ENCODE results near the gene RIIAD1. TPM values are rescaled to one million over a fixed set of nuclear protein-coding genes. Genes with fewer than 3 reads are reported as not detected.

Gene RIIAD1
- total and polyA plus RNA-seq, 2 donors from 2014 or later: 4.0 TPM; not detected in 1

DNA sequence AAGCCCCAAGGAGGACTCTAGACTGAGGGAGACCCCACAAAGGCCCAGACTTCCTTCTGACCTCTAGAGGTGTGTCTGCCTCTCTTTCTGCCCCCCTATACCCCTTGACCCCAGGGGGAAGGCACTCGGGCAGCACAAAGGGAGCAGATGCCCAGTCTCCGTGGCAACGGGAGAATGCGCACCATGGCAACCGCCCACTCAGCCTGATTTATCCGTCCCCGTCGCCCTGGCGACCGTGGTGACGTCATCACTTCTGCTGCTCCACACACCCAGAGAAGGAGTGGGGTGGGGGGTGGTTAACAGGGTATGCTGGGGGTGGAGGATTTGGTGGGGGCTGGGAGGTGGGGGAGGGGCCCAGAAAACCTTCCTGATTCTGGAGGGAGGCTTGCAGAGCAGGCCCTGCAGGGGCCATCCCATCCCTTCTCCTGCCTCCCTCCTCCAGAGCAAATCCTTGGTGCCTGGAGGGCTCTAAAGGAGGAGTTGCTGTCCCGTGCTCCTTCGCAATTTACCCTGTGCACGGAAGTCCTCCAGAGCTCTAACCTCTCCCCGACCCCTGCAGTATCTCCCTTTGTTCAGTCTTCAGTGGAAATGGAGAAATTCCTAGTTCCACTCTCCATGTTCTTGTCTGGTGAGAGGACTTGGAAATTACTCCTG lies 11.0 kb upstream of the RIIAD1 start:
- H3K36me3 ChIP-seq (ENCODE audit: control insufficient read depth in 2 of 3, insufficient read depth in 3 of 3, low read length in 3 of 3): no peaks in the 10 kb centered on the region
- TF ChIP-seq, protein P1, sequence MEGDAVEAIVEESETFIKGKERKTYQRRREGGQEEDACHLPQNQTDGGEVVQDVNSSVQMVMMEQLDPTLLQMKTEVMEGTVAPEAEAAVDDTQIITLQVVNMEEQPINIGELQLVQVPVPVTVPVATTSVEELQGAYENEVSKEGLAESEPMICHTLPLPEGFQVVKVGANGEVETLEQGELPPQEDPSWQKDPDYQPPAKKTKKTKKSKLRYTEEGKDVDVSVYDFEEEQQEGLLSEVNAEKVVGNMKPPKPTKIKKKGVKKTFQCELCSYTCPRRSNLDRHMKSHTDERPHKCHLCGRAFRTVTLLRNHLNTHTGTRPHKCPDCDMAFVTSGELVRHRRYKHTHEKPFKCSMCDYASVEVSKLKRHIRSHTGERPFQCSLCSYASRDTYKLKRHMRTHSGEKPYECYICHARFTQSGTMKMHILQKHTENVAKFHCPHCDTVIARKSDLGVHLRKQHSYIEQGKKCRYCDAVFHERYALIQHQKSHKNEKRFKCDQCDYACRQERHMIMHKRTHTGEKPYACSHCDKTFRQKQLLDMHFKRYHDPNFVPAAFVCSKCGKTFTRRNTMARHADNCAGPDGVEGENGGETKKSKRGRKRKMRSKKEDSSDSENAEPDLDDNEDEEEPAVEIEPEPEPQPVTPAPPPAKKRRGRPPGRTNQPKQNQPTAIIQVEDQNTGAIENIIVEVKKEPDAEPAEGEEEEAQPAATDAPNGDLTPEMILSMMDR (IDR thresholded peaks at IDR 0.05; ENCODE audit: borderline replicate concordance, extremely low read depth, insufficient read depth): no peak
- peaks cover 0 to 8% (median 3%) of the 10 kb centered on the region in 3 donors for H3K4me1 ChIP-seq (ENCODE audit: control insufficient read depth in 2 of 3, insufficient read depth in 2 of 3, low read depth in 1 of 3, low read length in 3 of 3)
- DNase-seq: peak in 3 of 5 donors; percentile 46 to 86 (median 49)
- intact Hi-C loops (cut with DNase I): no loop called here
- no peaks in the 10 kb centered on the region for H3K9me3 ChIP-seq (ENCODE audit: control insufficient read depth in 2 of 3, insufficient read depth in 1 of 3, low read length in 3 of 3)
- no peak for FAIRE-seq
- H3K9ac ChIP-seq (ENCODE audit: low read length in 3 of 3): no peak overlapping the region
- no peak overlapping the region for H3K4me3 ChIP-seq (ENCODE audit: low read length in 3 of 3)
- H3K27ac ChIP-seq (ENCODE audit: low read depth in 2 of 2, low read length in 2 of 2): no peak overlapping the region
- no peaks in the 10 kb centered on the region for H3K27me3 ChIP-seq (ENCODE audit: control insufficient read depth, insufficient read depth, low read length)

DNA sequence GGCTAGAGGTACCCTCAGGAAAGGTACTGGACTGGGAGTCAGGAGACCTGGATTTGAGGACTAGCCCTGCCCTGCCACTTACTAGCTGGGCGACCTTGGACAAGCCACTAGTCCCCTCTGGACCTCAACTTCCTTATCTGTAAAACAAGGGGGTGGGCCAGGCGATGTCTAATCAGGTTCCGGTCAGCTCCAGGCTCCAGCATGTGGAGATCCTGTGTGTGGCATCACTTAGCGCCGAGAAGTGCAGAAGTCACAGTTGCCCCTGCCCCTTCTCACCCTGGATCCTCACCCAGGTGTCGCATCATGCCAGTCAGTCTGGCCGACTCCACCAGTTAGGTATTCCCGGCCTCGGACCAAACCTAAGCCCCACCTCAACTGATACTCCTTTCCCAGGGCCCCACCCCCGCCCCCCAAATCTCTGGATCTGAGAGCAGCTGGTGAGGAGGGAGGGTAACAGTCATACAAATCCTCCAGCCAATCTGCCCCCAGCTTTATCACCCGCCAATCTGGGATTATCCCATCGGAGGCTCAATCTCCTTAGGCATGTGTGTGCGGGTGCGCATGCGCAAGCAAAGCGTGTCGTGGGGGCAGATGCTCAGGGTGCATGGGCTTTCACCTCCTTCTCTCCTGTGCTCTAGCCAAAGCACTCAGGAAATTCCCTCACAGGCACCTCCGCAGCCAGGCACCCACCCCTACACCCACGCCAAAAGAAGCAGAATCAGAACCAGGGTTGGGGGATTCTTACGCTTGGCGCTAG lies 10.1 kb upstream of the RIIAD1 start:
- TF ChIP-seq, protein P1 (IDR thresholded peaks at IDR 0.05; ENCODE audit: borderline replicate concordance, extremely low read depth, insufficient read depth): no peak
- H3K9ac ChIP-seq (ENCODE audit: low read length in 3 of 3): no peak overlapping the region
- no peak overlapping the region for H3K4me3 ChIP-seq (ENCODE audit: low read length in 3 of 3)
- no peaks in the 10 kb centered on the region for H3K27me3 ChIP-seq (ENCODE audit: control insufficient read depth, insufficient read depth, low read length)
- FAIRE-seq (no peak), DNase-seq (no peak)
- H3K27ac ChIP-seq (ENCODE audit: low read depth in 2 of 2, low read length in 2 of 2): no peak overlapping the region
- H3K4me1 ChIP-seq (ENCODE audit: control insufficient read depth in 2 of 3, insufficient read depth in 2 of 3, low read depth in 1 of 3, low read length in 3 of 3): peaks cover 0 to 8% (median 3%) of the 10 kb centered on the region in 3 donors
- intact Hi-C loops (cut with DNase I): no loop called here
- no peaks in the 10 kb centered on the region for H3K9me3 ChIP-seq (ENCODE audit: control insufficient read depth in 2 of 3, insufficient read depth in 1 of 3, low read length in 3 of 3)
- H3K36me3 ChIP-seq (ENCODE audit: control insufficient read depth in 2 of 3, insufficient read depth in 3 of 3, low read length in 3 of 3): no peaks in the 10 kb centered on the region

DNA sequence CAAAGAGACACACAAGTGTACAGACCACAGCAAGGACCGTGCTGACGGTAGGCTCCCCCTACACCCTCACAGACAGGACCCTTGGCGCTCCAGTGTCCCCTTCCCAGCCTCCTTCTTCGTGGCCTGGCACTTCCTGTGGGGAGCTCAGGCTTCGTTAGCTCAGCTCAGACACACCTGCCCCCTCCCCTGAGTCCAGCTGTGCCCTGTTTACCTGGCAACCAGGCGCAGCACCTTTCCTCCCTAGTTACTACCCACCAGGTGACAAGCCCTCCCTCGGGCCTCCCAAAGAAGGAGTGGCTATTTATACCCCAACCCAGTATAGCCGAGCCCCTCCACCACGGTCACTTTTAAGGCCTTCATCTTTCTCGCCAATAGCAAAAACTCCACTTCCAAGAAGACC lies 9.4 kb upstream of the RIIAD1 start:
- peaks cover 0 to 8% (median 3%) of the 10 kb centered on the region in 3 donors for H3K4me1 ChIP-seq (ENCODE audit: control insufficient read depth in 2 of 3, insufficient read depth in 2 of 3, low read depth in 1 of 3, low read length in 3 of 3)
- no peak overlapping the region for H3K27ac ChIP-seq (ENCODE audit: low read depth in 2 of 2, low read length in 2 of 2)
- H3K4me3 ChIP-seq (ENCODE audit: low read length in 3 of 3): no peak overlapping the region
- peak in 1 of 5 donors; percentile 31 for DNase-seq
- no peak overlapping the region for H3K9ac ChIP-seq (ENCODE audit: low read length in 3 of 3)
- no peaks in the 10 kb centered on the region for H3K27me3 ChIP-seq (ENCODE audit: control insufficient read depth, insufficient read depth, low read length)
- no peak for FAIRE-seq
- H3K9me3 ChIP-seq (ENCODE audit: control insufficient read depth in 2 of 3, insufficient read depth in 1 of 3, low read length in 3 of 3): no peaks in the 10 kb centered on the region
- TF ChIP-seq, protein P1 (IDR thresholded peaks at IDR 0.05; ENCODE audit: borderline replicate concordance, extremely low read depth, insufficient read depth): no peak
- no peaks in the 10 kb centered on the region for H3K36me3 ChIP-seq (ENCODE audit: control insufficient read depth in 2 of 3, insufficient read depth in 3 of 3, low read length in 3 of 3)
- intact Hi-C loops (cut with DNase I): no loop called here

All from kidney (tissue), 14 donors.